Osteoblast (primary cell): ENCODE results near the gene GALNT2. TPM values are rescaled to one million over a fixed set of nuclear protein-coding genes. Genes with fewer than 3 reads are reported as not detected.

Experiments used
- DNase-seq: peaks from one replicate; pipeline ENCODE4 v3.0.0; 2011; ENCODE audit warnings: low spot score, mixed read lengths; ENCODE audit not compliant: insufficient read length; ENCODE audit errors: missing footprints
- H2AFZ ChIP-seq: 2 replicates; pipeline ENCODE4 v1.6.0; 2011; ENCODE audit warnings: mild to moderate bottlenecking, low read length
- H3K27ac ChIP-seq: 2 replicates; pipeline ENCODE4 v1.5.1; 2011; ENCODE audit warnings: mild to moderate bottlenecking, low read depth, low read length, moderate library complexity
- H3K27me3 ChIP-seq: 2 replicates; pipeline ENCODE4 v1.6.0; 2012; ENCODE audit warnings: mild to moderate bottlenecking, control low read depth, inconsistent platforms, low read length, moderate library complexity; ENCODE audit not compliant: insufficient read depth
- H3K36me3 ChIP-seq: 2 replicates; pipeline ENCODE4 v1.5.1; 2011; ENCODE audit warnings: mild to moderate bottlenecking, low read length, control low read depth, moderate library complexity; ENCODE audit not compliant: insufficient read depth
- H3K4me1 ChIP-seq: 2 replicates; pipeline ENCODE4 v1.5.1; 2011; ENCODE audit warnings: mild to moderate bottlenecking, low read length, control low read depth, moderate library complexity; ENCODE audit not compliant: insufficient read depth
- H3K4me2 ChIP-seq: 2 replicates; pipeline ENCODE4 v1.6.0; 2011; ENCODE audit warnings: mild to moderate bottlenecking, low read length; ENCODE audit not compliant: insufficient read depth
- H3K4me3 ChIP-seq: fragments of 200-600 bp; sonication (generic); 3 replicates; pipeline ENCODE4 v1.5.1; 2012; ENCODE audit warnings: mild to moderate bottlenecking, low read length, inconsistent platforms; ENCODE audit not compliant: insufficient read depth
- H3K79me2 ChIP-seq: 2 replicates; pipeline ENCODE4 v1.6.0; 2012; ENCODE audit warnings: mild to moderate bottlenecking, low read length, control low read depth, inconsistent platforms; ENCODE audit not compliant: insufficient read depth
- H3K9me3 ChIP-seq: 2 replicates; pipeline ENCODE4 v1.5.1; 2011; ENCODE audit warnings: low read depth, low read length, control low read depth
- H4K20me1 ChIP-seq: 2 replicates; pipeline ENCODE4 v1.6.0; 2012; ENCODE audit warnings: mild to moderate bottlenecking, low read length, control low read depth; ENCODE audit not compliant: insufficient read depth
- total RNA-seq: library from RNA; depleted of rRNA; stranded (reverse); fragments of >200 nt; gene quantifications from 2 replicates; pipeline ENCODE4 v1.2.3, GENCODE V29; 2012
- TF ChIP-seq, protein P1 (sequence below): IDR thresholded peaks from 2 replicates; pipeline ENCODE4 v1.5.1; 2011; ENCODE audit warnings: mild to moderate bottlenecking, low read depth, low read length, moderate library complexity; ENCODE audit errors: extremely low read depth

The GALNT2 gene
- total RNA-seq, 1 donor: 83.2 TPM

DNA sequence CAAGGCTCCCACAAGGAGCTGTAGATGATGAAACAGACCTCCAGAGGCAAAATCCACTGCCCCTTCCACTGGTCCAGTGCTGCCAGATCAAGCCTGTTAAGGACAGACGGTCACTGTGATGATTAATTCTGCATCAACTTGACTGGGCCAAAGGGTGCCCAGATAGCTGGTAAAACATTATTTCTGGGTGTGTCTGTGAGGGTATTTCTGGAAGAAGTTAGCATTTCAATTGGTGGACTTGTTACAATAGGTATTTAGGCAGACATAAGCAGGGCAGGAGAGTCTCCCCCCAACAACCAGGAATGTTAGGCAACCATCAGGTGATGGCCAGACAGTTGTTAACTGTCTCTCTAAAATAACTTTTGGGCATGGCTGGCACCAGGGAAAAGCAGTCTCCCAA, 40.9 kb upstream of the GALNT2 start:
- TF ChIP-seq, protein P1, sequence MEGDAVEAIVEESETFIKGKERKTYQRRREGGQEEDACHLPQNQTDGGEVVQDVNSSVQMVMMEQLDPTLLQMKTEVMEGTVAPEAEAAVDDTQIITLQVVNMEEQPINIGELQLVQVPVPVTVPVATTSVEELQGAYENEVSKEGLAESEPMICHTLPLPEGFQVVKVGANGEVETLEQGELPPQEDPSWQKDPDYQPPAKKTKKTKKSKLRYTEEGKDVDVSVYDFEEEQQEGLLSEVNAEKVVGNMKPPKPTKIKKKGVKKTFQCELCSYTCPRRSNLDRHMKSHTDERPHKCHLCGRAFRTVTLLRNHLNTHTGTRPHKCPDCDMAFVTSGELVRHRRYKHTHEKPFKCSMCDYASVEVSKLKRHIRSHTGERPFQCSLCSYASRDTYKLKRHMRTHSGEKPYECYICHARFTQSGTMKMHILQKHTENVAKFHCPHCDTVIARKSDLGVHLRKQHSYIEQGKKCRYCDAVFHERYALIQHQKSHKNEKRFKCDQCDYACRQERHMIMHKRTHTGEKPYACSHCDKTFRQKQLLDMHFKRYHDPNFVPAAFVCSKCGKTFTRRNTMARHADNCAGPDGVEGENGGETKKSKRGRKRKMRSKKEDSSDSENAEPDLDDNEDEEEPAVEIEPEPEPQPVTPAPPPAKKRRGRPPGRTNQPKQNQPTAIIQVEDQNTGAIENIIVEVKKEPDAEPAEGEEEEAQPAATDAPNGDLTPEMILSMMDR: no peak
- no peaks in the 10 kb centered on the region for H3K36me3 ChIP-seq

DNA sequence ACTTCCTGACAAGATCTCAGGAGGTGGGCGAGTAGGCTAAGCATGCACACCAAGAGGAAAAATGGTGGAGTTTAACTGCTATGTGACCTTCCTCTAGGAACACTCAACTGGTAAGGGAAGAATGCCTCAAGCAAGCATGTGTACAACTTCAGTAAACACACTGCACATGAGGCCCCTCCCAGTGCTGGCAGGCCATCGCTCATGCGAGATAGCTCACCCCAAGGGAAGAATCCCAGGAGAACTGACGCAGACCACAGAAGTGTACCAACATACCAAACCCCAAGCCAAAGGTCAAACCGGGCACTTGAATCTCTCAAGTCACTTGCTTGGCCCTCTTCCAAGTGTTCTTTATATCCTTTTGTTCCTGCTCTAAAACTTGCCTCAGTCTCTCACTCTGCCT, 40.5 kb upstream of the GALNT2 start:
- H4K20me1 ChIP-seq: no peaks in the 10 kb centered on the region
- H3K4me1 ChIP-seq: no peaks in the 10 kb centered on the region
- DNase-seq: no peak

More for the DNA sequence above, 40.9 kb upstream of the GALNT2 start:
- H3K4me3 ChIP-seq: no peak overlapping the region
- no peaks in the 10 kb centered on the region for H4K20me1 ChIP-seq
- no peaks in the 10 kb centered on the region for H3K27me3 ChIP-seq
- H3K4me1 ChIP-seq: no peaks in the 10 kb centered on the region
- H3K79me2 ChIP-seq: no peaks in the 10 kb centered on the region
- no peak overlapping the region for H3K27ac ChIP-seq
- no peak overlapping the region for H2AFZ ChIP-seq
- no peak for DNase-seq
- H3K4me2 ChIP-seq: no peak overlapping the region
- H3K9me3 ChIP-seq: no peaks in the 10 kb centered on the region

DNA sequence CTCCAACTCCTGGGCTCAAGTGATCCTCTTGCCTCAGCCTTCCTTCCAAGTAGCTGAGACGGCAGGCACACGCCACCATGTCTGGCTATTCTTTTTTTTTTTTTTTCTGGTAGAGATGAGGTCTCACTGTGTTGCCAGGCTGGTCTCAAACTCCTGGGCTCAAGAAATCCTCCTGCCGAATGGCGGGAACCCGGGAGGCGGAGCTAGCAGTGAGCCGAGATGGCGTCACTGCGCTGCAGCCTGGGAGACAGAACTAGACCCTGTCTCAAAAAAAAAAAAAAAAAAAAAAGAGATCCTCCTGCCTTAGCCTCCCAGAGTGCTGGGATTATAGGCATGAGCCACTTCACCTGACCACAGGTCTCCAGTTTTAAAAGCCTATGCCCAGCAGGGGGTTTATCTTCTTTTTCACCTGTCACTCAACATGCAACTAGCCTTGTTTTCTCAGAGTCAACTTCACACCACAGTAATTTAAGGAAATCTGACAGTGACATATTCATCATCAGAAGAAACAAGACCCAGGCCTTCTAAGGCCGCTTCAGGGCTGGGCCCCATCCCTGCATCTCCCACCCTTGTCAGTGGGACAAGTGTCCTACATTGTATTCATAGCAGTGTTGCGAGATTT, 38.3 kb upstream of the GALNT2 start:
- no peak for DNase-seq
- no peaks in the 10 kb centered on the region for H3K4me1 ChIP-seq
- H3K27ac ChIP-seq: no peak overlapping the region
- no peak overlapping the region for H3K4me3 ChIP-seq
- H2AFZ ChIP-seq: no peak overlapping the region
- TF ChIP-seq, protein P1: no peak
- H3K79me2 ChIP-seq: no peaks in the 10 kb centered on the region
- H3K4me2 ChIP-seq: no peak overlapping the region
- H4K20me1 ChIP-seq: no peaks in the 10 kb centered on the region
- no peaks in the 10 kb centered on the region for H3K36me3 ChIP-seq
- H3K27me3 ChIP-seq: no peaks in the 10 kb centered on the region
- H3K9me3 ChIP-seq: no peaks in the 10 kb centered on the region

More for the DNA sequence above, 40.5 kb upstream of the GALNT2 start:
- Histone ChIP-seq H3K4me3 (no peak overlapping the region), H3K27me3 (no peaks in the 10 kb centered on the region), H3K4me2 (no peak overlapping the region), H3K36me3 (no peaks in the 10 kb centered on the region), H3K79me2 (no peaks in the 10 kb centered on the region), H2AFZ (no peak overlapping the region), H3K27ac (no peak overlapping the region), H3K9me3 (no peaks in the 10 kb centered on the region)
- TF ChIP-seq, protein P1: no peak

DNA sequence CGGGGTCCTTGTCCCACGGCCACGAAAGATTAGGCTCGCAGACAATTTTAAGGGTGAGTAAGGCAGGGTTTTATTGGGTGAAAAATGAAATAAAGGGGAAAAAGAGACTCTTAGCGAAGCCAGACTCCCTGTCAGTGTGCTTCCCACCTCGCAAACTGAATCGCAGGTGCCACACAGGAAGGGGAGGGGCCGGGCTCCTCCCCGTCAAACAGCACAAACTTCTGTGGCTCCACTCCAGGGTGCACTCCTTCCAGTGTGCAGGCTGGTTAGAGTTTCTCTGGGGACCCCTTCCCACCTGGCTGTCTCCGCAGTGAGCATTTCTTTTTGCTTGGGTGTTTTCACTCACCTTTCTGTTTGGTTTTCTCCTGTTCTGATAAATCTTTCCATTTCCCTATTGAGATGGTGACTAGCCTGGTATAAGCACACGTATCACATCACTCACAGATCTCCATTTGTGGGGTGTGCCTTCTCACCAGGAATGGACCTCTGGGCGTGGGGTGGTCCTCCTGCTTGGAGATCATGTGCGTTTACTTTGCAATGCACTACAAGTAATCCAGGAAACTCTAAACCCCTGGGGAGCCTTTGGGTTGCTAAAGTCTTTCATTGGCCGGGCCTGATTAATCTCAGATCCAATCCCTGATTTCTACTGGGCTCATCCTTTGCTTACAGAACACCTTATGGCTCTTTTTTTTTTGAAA, 37.6 kb upstream of the GALNT2 start:
- H3K4me1 ChIP-seq: no peaks in the 10 kb centered on the region
- H3K4me2 ChIP-seq: no peak overlapping the region
- H3K36me3 ChIP-seq: no peaks in the 10 kb centered on the region
- H3K79me2 ChIP-seq: no peaks in the 10 kb centered on the region
- H2AFZ ChIP-seq: no peak overlapping the region
- no peak overlapping the region for H3K4me3 ChIP-seq
- no peak overlapping the region for H3K27ac ChIP-seq
- no peaks in the 10 kb centered on the region for H3K9me3 ChIP-seq
- TF ChIP-seq, protein P1: no peak
- H3K27me3 ChIP-seq: no peaks in the 10 kb centered on the region
- DNase-seq: no peak
- no peaks in the 10 kb centered on the region for H4K20me1 ChIP-seq
